NCI-H2227 (cell line): ENCODE measurements around the gene TNP2.

Experiments
- DNase-seq: peaks from one replicate; lab custom pipeline; 2025; ENCODE audit not compliant: unreplicated experiment; lab: John Stamatoyannopoulos, UW

The TNP2 gene

DNA sequence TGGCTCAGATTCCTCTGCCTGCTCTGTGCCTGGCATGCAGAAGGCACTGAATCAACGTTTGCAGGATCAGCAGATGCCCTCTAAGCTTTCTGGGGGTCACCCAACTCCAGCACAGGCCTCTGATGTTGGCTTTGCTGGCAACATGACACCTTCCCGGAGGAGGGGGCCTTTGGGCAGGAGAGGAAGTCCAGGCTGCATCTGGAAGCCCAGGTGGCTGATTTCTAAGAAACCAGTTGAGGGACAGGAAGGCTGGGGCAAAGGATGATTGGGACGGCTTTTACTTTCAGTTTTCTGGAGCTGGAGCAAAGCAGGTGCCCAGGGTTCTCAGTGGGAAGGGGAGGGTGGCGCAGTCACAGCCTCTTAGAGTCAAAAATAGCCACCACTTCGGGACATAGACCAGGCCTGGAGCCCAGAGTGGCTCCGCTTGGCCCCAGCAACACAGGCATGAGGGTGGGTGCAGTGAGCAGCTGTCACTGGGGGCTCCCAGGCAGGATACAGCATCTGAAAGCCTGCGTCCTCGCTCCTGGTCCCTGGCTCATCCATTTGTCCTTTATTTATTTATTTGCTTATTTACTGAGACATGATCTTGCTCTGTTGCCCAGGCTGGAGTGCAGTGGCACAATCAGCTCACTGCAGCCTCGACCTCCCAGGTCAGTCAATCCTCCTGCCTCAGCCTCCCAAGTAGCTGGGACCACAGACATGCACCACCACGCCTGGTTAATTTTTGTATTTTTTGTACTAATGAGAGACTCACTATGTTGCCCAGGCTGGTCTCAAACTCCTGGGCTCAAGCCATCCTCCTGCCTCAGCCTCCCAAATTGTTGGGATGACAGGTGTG, 28.3 kb downstream of the TNP2 start:
- no peak for DNase-seq

DNA sequence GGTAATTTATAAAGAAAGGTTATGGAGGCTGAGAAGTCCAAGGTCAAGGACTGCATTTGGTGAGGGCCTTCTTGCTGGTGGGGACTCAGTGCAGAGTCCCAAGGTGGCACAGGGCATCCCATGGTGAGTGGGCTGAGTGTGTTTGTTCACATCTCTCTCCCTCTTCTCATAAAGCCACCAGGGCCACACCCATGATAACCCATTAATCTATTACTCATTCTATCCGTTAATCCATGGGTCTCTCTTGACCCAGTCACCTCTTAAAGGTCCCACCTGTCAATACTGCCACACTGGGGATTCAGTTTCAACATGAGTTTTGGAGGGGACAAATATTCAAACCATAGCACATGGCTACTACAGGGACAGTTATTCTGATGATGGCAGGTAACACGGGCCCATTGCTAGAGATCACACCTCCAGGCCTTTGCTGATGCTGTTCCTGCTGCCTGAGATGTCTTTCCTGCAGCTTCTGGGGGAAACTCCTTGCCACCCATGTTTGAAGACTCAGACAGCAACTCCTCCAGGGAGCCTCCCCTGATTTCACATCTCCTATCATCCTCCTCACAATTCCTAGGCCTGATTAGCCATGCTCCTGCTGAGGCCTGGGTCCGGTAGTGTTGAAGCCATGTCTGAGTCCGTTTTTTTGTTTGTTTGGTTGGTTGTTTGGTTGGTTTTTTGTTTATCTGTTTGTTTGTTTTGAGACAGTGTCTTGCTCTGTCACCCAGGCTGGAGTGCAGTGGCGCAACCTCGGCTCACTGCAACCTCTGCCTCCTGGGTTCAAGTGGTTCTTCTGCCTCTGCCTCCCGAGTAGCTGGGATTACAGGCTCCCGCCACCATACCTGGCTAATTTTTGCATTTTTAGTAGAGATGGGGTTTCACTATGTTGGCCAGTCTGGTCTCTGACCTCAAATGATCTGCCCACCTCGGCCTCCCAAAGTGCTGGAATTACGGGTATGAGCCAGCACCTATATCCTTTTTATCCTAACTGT, 29.2 kb downstream of the TNP2 start:
- DNase-seq: no peak

DNA sequence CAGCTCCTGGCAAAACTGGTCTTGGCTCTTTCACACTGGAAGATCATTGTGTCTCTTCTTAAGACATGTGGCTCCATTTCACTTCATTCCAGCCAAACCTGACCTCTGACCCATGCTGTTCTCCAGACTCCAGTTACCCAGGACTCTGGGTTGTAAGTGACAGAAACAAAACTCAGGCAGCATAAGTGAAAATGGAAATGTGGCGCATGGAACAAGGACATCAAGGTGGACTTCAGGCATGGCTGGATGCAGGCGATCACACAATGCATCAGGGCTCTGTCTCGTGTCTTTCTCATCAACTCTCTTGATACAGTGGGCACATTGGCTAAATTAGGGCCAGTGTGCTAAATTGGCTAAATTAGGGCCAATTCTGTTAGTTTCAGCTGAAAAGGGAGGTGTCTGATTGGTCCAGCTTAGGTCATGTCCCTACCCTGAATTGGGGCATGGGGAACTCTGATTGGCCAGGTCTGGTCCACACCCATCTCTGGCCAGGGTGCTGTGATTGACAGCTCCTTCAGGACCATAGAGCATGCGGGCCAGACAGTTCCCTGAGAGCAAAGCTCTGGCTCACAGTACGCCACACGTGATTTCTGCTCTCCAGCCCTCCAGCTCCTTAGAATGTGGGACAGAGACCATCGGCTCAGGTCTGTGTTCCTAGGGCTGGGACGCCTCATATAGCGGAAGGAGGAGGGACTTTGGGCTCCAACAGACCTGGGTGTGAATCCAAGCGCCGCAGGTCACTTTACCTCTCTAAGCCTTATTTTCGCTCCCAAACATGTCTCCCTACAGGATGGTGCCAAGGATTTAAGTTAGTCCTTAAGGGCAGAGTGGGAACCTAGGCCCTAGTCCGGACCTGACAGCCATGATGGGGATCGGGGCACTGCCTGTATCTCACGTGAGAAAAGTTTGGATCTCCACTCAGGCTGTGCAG, 30.6 kb downstream of the TNP2 start:
- DNase-seq: no peak

DNA sequence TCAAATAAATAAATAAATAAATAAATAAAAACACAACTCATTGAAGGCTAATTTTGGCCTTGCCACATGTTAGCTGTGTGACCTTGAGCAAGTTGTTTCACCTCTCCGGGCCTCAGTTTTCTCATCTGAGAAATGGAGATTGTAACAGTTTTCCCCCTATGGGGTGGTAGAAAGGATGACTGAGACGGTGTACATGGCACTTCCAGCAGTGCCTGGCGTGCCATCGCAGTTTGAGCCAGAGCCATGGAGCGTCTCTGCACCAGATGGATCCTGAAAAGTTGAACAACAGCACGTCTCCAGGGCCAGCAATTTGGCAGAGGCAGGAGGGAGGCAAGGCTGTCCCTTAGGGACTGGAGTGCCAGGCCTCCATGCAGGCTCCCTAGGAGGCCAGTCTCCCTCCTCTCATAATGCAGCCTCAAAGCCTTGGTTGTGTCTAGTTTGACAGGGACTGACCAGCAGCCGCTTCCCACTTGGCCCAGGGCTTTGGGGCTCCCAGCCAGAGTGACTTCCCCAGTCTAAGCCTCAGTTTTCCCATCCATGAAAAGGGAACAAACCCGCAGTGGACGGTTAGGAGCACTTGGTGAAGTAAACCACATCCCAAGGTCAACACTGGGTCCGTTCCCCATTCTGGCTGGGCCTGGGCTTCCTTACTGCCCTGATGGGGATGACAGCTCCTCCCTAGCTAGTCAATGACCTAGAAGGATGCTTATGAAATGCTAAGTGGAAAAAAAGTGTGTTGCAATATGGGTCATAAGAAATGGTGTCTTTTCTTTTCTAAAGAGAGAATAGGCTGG, 32.5 kb downstream of the TNP2 start:
- no peak for DNase-seq

DNA sequence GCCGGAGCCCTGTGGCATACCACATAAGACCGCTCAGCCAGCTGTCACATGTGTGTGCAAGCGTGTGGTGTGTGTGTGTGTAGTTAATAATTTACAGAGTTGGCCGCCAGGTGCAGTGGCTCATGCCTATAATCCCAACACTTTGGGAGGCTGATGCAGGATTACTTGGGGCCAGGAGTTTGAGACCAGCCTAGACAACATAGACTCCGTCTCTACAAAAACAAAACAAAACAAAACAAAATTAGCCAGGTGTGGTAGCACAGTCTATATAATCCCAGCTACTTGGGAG, 33.5 kb downstream of the TNP2 start:
- DNase-seq: no peak

DNA sequence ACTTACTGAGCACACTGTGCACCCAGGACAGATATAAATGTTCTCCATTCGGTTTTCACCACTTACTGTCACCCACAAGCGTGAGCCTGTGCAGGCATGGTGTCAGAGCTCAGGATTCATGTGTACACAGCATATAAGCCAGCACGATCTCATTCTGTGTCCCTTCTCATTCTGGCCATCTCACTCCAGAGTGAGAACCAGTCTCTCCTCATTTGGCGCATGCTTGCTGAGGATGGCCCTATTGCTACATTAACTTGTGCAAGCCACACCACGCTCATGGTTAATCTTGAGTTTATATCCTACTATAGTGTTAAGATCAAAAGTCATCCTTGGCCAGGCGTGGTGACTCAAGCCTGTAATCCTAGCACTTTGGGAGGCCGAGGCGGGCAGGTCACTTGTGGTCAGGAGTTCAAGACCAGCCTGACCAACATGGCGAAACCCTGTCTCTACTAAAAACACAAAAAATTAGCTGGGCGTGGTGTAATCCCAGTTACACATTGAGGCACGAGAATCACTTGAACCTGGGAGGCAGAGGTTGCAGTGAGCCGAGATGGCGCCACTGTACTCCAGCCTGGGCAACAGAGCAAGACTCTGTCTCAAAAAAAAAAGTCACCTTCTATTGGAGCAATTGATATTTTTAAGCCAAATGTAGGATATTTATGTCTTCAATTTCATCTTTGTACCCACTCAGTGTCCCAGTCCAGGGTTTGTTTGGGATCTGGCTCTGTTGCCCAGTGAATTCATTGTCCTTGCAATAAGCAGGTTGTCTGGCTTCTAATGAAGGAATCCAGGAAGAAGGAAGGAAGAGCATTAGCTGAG, 34.0 kb downstream of the TNP2 start:
- DNase-seq: no peak

DNA sequence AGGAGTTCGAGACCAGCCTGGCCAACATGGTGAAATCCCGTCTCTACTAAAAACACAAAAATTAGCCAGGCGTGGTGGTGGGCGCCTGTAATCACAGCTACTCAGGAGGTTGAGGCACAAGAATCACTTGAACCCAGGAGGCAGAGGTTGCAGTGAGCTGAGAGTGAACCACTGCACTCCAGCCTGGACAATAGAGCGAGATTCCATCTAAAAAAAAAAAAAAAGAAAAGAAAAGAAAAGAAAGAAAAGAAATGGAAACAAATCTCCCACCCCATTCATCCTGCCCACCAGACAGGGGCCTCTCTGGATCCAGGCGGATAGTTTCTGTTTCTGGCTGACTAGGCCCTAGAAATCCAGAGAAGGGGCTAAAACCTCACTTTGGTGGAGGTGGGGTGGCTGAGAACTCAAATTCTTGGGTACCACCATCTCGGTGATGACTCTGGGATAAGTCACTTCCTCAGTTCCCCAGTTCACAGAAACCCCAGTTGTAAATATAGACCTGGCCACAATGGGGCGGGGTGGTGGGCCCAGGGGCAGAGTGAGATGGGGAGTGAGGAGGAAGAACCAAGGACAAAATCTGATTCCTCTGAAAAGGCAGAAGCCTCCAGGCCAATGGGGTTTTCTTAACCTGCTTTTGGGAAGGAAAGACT, 35.3 kb downstream of the TNP2 start:
- DNase-seq: no peak

DNA sequence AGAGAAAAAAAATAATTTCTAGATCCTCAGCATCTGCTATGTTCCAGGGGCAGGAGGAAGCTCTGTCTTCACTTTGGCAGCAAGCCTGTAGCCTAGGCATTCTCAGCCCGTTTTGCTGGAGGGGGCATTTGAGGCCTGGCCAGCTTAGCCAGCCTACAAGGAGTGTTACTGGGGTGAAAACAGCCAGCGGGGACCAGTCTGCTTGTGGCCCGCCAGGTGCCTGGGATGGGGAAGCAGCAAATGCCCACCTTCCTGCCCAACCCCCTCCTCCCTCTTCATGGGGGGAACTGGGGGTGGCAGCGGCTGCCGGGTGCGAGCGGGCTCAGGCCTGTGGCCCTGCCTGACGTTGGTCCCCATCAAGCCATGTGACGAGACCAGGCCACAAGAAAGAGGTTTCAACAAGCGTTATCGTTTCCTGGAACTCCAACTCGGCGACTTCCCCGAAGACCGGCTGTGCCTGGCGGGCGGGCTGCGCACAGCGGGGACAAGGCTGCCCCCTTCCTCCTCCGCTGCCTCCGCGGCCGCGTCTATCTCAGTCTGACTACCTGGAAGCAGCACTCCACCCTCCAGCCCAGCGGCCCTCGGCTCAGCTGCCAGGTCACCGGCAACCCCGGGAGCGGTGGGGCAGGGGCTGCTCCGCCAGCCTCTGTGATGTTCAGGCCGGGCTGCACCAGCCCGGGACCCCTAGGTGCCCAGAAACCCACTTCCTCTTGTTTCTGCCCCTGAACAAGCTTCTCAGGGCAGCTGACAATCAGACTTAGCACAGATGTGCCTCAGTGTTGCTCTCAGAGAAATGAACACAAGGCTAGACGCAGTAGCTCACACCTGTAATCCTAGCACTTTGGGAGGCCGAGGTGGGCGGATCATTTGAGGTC, 36.0 kb downstream of the TNP2 start:
- DNase-seq: no peak

DNA sequence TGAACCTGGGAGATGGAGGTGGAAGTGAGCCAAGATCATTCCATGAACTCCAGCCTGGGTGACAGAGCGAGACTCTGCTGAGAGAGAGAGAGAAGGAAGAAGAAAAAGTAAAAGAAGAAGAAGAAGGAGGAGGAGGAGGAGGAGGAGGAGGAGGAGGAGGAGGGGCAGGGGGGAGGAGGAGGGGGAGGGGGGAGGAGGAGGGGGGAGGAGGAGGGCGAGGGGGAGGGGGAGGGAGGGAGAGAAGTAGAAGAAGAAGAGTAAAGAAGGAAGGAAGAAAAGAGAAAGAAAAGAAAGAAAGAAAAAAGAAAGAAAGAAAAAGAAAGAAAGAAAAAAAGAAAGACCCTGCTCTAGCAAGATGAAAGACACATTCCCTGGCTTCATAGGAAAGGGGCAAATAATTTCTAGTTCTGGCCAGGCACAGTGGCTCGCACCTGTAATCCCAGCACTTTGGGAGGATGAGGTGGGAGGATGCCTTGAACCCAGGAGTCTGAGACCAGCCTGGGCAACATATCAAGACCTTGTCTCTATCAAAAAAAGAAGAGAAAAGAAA, 36.7 kb downstream of the TNP2 start:
- DNase-seq: no peak

DNA sequence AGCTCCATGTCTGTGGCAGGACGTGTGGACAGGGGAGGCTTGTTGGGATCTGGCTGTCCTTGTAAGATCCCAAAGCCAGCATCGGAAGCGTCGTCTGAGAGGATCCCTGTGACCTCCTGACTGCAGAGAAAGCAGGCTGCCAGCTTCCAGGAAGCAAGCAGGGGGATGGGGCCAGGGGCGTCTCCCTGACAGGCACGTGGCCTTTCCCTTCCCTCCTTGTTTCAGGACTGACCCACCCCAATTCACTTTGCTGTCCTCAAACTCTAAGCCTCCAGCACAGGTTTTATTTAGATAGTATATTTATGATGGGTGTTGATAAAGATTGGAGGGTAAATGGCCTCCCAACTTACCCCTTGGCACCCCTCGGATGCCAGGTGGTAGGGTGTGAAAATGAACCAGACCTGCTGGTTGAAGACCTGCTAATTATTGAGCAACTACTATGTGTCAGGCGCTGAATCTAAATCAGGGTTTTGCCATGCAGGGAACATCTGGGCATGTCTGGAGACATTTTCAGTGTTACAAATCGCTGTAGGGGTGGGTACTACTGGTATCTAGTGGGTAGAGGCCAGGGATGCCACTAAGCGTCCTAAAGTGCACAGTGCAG, 37.7 kb downstream of the TNP2 start:
- no peak for DNase-seq

DNA sequence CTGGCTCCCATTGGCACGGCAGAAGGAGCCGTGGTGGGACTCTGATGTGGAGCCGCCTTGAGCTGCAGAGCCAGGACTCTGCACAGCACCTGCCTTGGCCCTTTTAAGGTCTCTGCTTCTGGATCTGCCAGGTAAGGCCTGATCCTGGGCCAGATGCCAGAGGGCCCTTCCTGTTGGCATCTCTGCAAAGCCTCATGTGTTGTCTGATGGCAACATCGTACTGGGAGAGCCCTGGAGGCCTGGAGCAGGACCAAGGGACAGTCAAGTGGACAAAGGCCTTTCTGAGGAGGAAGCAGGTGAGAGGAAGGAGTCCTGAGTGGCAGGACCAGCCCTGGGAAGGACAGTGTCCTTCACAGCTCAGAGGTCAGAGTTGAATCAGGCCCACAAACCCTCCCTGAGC, 39.2 kb downstream of the TNP2 start:
- DNase-seq: no peak

DNA sequence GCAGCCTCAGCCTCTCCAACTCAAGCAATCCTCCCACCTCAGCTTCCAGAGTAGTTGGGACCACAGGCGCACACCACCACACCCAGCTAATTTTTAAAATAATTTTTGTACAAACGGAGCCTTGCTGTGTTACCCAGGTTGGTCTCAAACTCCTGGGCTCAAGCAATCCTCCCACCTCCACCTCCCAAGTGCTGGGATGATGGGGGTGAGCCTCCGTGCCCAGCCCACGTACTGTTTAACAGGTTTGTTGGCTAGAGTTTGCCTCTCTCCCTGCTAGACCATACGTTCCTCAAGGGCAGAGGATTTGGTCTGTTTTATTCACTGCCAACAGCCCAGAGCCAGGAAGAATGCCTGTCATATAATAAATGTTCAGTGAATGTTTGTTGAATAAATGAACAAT, 39.7 kb downstream of the TNP2 start:
- no peak for DNase-seq

DNA sequence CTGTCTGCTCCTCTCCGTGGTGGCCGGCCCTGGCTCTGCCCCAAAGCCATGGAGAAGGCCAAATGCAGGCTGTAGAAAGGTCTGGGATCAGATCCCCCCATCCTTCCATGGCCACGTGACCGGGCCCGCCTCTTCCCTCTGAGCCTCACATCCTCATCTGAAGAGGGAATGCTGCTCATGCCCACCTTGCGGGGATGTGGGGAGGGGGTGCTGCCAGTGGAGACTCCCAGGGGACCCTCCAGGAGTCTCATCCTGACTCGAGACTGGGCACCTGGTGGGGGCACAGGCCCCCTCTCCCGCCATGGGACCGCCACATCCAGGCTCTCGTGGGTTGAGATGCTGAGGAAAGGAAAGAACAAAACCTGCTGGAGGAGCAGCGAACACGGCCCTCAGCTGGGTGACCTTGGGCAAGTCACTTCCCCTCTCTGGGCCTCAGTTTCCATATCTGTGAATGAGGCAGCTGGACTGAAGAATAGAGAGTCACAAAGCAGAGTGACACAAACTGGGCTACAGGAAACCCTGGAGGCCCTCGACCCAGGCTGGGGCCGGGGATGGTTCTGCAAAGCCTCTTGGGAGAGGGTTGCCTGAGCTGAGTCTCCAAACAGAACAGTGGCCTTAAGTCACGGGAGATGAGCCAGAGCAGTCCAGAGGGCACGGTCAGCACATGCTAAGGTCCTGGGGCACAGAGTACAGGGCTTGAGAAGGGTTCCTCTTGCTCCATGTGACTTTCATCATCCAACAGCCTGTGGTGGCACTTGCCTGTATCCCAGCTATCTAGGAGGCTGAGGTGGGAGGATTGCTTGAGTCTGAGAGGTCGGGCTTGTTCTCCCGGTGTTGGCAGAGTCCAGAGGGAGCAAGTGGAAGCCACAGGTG, 43.2 kb downstream of the TNP2 start:
- no peak for DNase-seq

DNA sequence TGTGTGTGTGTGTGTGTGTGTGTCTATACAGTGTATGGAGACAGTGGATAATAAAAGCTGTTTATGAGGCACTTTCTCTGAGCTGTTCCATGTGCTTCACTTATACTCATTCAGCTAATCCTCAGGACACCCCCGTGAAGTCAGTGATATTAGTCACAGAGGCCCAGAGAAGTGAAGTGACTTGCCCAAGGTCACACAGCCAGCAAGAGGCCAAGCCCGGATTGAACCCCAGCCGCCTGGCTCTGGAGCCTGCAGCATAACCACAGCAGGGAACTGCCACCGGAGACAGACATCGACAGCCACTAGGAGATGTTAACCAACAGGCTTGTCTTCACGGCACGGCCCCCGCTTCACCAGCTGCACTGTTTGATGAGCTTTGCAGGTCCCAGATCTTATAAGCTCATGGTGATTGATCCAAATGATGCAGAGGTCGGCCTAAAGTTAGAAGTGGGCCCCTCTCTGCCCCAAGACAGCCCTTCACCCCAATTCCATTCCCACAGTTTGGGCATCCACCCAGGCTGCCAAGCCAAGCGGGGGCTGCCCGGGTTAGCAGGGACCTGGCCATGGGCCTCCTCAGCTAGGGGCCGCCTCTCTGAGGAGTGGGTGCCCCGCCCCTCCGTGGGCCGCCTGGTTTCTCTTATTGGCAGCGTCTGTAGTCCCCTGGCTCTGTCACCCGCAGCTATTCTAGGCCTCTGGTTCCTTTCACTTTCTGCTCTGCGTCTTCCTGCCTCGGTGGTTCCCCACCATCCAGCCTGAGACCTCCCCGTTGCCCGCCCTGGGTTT, 44.0 kb downstream of the TNP2 start:
- no peak for DNase-seq

DNA sequence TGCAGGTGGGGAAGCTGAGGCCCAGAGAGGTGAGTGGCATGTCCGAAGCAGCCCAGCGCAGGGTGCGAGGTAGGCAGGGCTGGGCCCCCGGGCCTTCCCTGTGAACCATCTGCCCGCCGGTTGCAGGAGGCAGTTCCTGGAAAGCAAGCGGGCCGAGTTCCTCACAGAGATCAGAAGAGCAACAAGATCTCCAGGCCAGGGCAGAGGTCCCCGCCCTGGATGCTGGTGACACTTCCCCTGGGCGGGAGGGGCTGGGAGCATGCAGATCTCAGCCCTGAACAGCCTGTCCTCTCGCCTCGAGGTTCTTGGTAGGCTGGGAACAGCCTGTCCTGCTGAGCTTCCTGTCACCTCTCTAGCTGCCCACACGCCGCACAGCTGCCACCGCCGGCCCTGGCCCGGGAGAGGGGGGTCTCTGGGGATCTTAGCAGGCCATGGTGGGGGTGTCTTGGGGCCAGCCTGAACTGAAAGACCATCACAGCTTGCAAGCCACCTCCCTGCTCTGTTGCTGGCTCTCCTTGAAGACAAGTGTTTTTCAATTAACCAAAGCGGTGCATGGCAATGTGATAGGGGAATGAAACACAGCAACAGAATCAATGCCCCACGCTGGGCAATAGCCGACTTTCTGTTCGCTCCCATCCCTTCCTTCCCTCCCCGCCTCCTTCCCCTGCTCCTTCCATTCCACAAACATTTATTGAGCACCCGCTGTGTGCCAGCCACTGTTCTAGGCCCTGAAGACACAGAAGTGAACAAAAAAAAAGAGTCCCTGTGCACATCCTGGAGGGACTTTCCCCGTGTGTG, 44.8 kb downstream of the TNP2 start:
- DNase-seq: no peak
